ENCODE data around the gene PKD2L1.

GRCh38 chr10:100286051-100287033 lies 43.7 kb downstream of the PKD2L1 start, which contains the start of gene BLOC1S2:
- no peak; the same call in 1 of the 2 replicates for TF ChIP-seq CTCF (conservative IDR thresholded peaks at IDR 0.05; ENCODE audit: low read length)
- no peak for TF ChIP-seq EZH2phosphoT487 (IDR thresholded peaks at IDR 0.05; ENCODE audit: borderline replicate concordance, low read depth, low read length)
